Peyer's patch (tissue), 4 donors: Measurements from ENCODE around the gene STK32C. TPM values are rescaled to one million over a fixed set of nuclear protein-coding genes. Genes with fewer than 3 reads are reported as not detected.

Experiments
- DNase-seq, 3 donors: peaks; one replicate each; pipeline ENCODE4 v3.0.0-alpha.2; 2017 to 2019
- H3K27ac ChIP-seq, 4 donors: fragments of 200-600 bp; sonication (generic); one replicate each; pipeline ENCODE4 v1.5.1; 2016 to 2019
- H3K27me3 ChIP-seq, 2 donors: fragments of 200-600 bp; sonication (generic); one replicate each; pipeline ENCODE4 v1.5.1; 2019
- H3K36me3 ChIP-seq, 3 donors: fragments of 200-600 bp; sonication (generic); one replicate each; pipeline ENCODE4 v1.5.1; 2016 to 2019
- H3K4me1 ChIP-seq, 4 donors: fragments of 200-600 bp; sonication (generic); one replicate each; pipeline ENCODE4 v1.5.1; 2016 to 2019
- H3K4me3 ChIP-seq, 4 donors: fragments of 200-600 bp; sonication (generic); 1 replicate in 3 of 4; 2 replicates in 1 of 4; pipeline ENCODE4 v1.5.1; 2016 to 2019; ENCODE audit warnings: mild to moderate bottlenecking in 1 of 4
- H3K9me3 ChIP-seq, 4 donors: fragments of 200-600 bp; sonication (generic); one replicate each; pipeline ENCODE4 v1.5.1; 2016 to 2019; ENCODE audit warnings: mild to moderate bottlenecking in 1 of 4
- POLR2A ChIP-seq, 2 donors: fragments of 450-650 bp; IDR thresholded peaks; one replicate each; pipeline ENCODE4 v1.5.1; 2017; ENCODE audit warnings: antibody characterized with exemption in 2 of 2, mild to moderate bottlenecking in 2 of 2, moderate library complexity in 2 of 2
- total RNA-seq, 4 donors: library from RNA; depleted of rRNA; stranded (reverse); fragments of >200 nt; gene quantifications; one replicate each; pipeline ENCODE4 v1.1.0, GENCODE V29; 2016
- TF ChIP-seq, protein P1 (sequence below), 6 experiments: fragments of 450-650 bp in 4 of 6; fragments of 200-600 bp in 2 of 6; sonication (generic) in 1 of 6; IDR thresholded peaks; one replicate each; pipeline ENCODE4 v1.5.1; 2017 to 2019; ENCODE audit warnings: antibody characterized with exemption in 6 of 6, mild to moderate bottlenecking in 3 of 6, moderate library complexity in 1 of 6

Gene STK32C
- total RNA-seq, 4 donors from 2014 or later: 0.35 to 23.9 (median 4.4) TPM

GRCh38 chr10:132230557-132231210, 77.1 kb downstream of the STK32C start:
- Histone ChIP-seq H3K4me3 (peak overlapping the region in 2 of 4 donors; percentile 34 to 40), H3K36me3 (no peaks in the 10 kb centered on the region), H3K9me3 (no peaks in the 10 kb centered on the region)

DNA sequence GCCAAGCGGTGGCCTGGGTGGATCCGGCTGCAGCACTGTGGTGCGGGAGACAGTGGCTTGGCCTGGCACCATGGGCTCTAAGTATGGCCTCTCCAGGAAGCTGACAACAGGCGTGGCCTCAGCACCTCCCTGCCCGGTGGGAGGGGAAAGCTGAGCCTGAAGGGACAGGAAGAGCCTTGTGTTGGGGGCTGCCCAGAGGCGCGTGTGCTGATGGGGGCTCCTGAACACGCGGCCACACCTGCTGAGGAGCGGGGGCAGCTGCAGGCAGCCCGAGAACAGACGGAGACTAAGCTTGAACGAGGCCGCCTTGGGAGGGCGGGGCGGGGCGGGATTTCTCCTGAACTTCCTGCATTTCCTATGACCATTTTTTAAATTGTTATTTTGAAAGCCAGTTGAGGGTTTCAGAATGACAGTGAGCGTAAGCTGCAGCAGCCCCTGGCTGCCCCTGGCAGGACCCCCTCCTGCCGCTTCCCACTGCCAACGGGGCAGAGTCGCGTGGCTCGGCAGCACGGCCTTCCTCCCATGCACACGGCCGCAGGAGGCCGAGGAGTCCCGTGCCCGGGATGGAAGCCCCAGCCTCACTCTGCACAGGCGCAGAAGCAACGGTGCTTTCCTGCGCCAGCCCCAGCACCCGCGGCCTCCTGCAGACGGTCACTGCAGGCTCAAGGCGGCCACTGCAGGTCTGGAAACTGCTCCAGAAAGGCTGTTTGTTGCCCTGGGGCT, 77.8 kb downstream of the STK32C start:
- H3K27me3 ChIP-seq: no peaks in the 10 kb centered on the region
- peak overlapping the region; percentile 23 to 40 (median 31) for H3K4me3 ChIP-seq
- no peaks in the 10 kb centered on the region for H3K36me3 ChIP-seq
- peaks cover 0 to 12% (median 3%) of the 10 kb centered on the region in 4 donors for H3K4me1 ChIP-seq
- DNase-seq: peak in 2 of 3 donors; percentile 38 to 58
- no peak for TF ChIP-seq POLR2A (IDR thresholded peaks at IDR 0.05)
- TF ChIP-seq, protein P1, sequence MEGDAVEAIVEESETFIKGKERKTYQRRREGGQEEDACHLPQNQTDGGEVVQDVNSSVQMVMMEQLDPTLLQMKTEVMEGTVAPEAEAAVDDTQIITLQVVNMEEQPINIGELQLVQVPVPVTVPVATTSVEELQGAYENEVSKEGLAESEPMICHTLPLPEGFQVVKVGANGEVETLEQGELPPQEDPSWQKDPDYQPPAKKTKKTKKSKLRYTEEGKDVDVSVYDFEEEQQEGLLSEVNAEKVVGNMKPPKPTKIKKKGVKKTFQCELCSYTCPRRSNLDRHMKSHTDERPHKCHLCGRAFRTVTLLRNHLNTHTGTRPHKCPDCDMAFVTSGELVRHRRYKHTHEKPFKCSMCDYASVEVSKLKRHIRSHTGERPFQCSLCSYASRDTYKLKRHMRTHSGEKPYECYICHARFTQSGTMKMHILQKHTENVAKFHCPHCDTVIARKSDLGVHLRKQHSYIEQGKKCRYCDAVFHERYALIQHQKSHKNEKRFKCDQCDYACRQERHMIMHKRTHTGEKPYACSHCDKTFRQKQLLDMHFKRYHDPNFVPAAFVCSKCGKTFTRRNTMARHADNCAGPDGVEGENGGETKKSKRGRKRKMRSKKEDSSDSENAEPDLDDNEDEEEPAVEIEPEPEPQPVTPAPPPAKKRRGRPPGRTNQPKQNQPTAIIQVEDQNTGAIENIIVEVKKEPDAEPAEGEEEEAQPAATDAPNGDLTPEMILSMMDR (IDR thresholded peaks at IDR 0.05): no peak
- no peaks in the 10 kb centered on the region for H3K9me3 ChIP-seq
- peak overlapping the region; percentile 18 to 61 (median 54) for H3K27ac ChIP-seq

More at GRCh38 chr10:132230557-132231210, 77.1 kb downstream of the STK32C start:
- Histone ChIP-seq H3K27me3 (no peaks in the 10 kb centered on the region), H3K27ac (peak overlapping the region in 3 of 4 donors; percentile 18 to 61 (median 53)), H3K4me1 (peaks cover 0 to 12% (median 3%) of the 10 kb centered on the region in 4 donors)
- no peak for DNase-seq
- TF ChIP-seq, protein P1 (IDR thresholded peaks at IDR 0.05): no peak
- TF ChIP-seq POLR2A (IDR thresholded peaks at IDR 0.05): no peak

- H3K4me1 ChIP-seq: peaks cover 0 to 12% (median 3%) of the 10 kb centered on the region in 4 donors
- H3K36me3 ChIP-seq: no peaks in the 10 kb centered on the region
- no peaks in the 10 kb centered on the region for H3K27me3 ChIP-seq
- DNase-seq: no peak
- no peaks in the 10 kb centered on the region for H3K9me3 ChIP-seq
- no peak overlapping the region for H3K27ac ChIP-seq
- no peak for TF ChIP-seq POLR2A (IDR thresholded peaks at IDR 0.05)
- TF ChIP-seq, protein P1 (IDR thresholded peaks at IDR 0.05): no peak
- no peak overlapping the region for H3K4me3 ChIP-seq
Measured at GRCh38 chr10:132229096-132229495, 78.7 kb downstream of the STK32C start.

DNA sequence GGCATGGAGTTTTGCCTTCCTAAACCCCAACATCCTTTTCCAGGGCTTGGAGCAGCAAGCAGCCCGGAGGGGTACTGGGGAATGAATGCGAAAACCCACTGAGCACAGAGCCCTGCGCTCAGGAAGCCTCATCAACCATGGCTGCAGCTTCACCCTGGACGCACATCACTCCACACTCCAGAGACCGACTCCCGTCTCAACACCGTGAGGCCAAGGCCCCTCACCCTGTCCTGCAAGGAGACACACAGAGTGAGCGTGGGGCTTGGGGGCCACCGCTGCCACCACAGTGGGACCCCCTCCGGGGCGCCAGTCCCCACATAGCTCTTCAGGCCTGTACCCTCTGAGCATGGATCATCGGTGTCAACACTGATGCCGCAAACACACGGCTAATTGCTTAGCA, 79.1 kb downstream of the STK32C start:
- no peaks in the 10 kb centered on the region for H3K9me3 ChIP-seq
- TF ChIP-seq, protein P1 (IDR thresholded peaks at IDR 0.05): no peak
- H3K27me3 ChIP-seq: no peaks in the 10 kb centered on the region
- no peak overlapping the region for H3K27ac ChIP-seq
- no peak overlapping the region for H3K4me3 ChIP-seq
- H3K4me1 ChIP-seq: peaks cover 0 to 12% (median 3%) of the 10 kb centered on the region in 4 donors
- DNase-seq: no peak
- no peaks in the 10 kb centered on the region for H3K36me3 ChIP-seq

GRCh38 chr10:132227851-132228390, 79.8 kb downstream of the STK32C start:
- no peaks in the 10 kb centered on the region for H3K36me3 ChIP-seq
- H3K27ac ChIP-seq: no peak overlapping the region
- H3K27me3 ChIP-seq: no peaks in the 10 kb centered on the region
- no peak for DNase-seq
- H3K4me1 ChIP-seq: peaks cover 0 to 17% (median 3%) of the 10 kb centered on the region in 4 donors
- H3K4me3 ChIP-seq: no peak overlapping the region
- no peaks in the 10 kb centered on the region for H3K9me3 ChIP-seq
- no peak for TF ChIP-seq POLR2A (IDR thresholded peaks at IDR 0.05)
- TF ChIP-seq, protein P1 (IDR thresholded peaks at IDR 0.05): no peak
